Gastroesophageal sphincter (tissue), 3 donors: ENCODE results near the gene DHX8.

ENCODE experiments used
- CTCF ChIP-seq, 4 experiments: fragments of 200-600 bp in 2 of 4; fragments of 450-650 bp in 2 of 4; sonication (generic) in 1 of 4; IDR thresholded peaks; one replicate each; pipeline ENCODE4 v1.5.1; 2017 to 2019; ENCODE audit warnings: antibody characterized with exemption in 4 of 4, mild to moderate bottlenecking in 2 of 4, moderate library complexity in 2 of 4
- EP300 ChIP-seq: sonication (generic); formaldehyde crosslinking; IDR thresholded peaks from one replicate; pipeline ENCODE4 v1.6.1; 2017; ENCODE audit warnings: antibody characterized with exemption, mild to moderate bottlenecking

- no peak for TF ChIP-seq CTCF (IDR thresholded peaks at IDR 0.05)
- TF ChIP-seq EP300: no peak
Measured at GRCh38 chr17:43531955-43532354, 48.2 kb downstream of the DHX8 start.
